ENCODE results near the gene KRT6B. TPM values are rescaled to one million over a fixed set of nuclear protein-coding genes. Genes with fewer than 3 reads are reported as not detected.
"Not testable (repeated sequence)": the region's sequence is repeated elsewhere in the genome, so short reads cannot be mapped to it uniquely, and the experiment has no call there.

KRT6B gene
- total RNA-seq, 4 donors from 2014 or later: not detected

DNA sequence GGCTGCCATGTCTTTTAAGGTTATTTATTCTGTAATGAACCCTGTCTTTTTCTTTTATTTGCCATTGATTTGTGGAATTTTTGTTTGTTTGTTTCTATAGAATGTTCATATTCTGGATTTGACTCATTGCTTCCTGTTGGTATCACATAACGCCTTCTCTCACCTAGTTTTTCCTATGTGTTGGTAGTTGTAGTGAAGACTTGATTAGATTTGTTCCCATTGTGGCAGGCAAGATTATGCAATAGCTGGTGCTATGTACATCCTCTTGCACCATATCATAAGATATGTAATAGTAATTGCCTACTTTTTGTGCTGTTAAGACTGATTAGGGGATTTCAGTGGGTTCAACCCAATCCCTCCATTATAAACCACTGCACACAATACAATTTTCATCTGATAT is 3.9 kb upstream of the KRT6B start:
- Histone ChIP-seq H3K27ac (no peak overlapping the region), H3K4me1 (no peaks in the 10 kb centered on the region), H3K4me3 (no peak overlapping the region), H3K36me3 (no peaks in the 10 kb centered on the region), H3K9me3 (no peaks in the 10 kb centered on the region), H3K27me3 (no peaks in the 10 kb centered on the region)
- TF ChIP-seq, protein P1, sequence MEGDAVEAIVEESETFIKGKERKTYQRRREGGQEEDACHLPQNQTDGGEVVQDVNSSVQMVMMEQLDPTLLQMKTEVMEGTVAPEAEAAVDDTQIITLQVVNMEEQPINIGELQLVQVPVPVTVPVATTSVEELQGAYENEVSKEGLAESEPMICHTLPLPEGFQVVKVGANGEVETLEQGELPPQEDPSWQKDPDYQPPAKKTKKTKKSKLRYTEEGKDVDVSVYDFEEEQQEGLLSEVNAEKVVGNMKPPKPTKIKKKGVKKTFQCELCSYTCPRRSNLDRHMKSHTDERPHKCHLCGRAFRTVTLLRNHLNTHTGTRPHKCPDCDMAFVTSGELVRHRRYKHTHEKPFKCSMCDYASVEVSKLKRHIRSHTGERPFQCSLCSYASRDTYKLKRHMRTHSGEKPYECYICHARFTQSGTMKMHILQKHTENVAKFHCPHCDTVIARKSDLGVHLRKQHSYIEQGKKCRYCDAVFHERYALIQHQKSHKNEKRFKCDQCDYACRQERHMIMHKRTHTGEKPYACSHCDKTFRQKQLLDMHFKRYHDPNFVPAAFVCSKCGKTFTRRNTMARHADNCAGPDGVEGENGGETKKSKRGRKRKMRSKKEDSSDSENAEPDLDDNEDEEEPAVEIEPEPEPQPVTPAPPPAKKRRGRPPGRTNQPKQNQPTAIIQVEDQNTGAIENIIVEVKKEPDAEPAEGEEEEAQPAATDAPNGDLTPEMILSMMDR (IDR thresholded peaks at IDR 0.05): no peak
- no peak for TF ChIP-seq POLR2A (IDR thresholded peaks at IDR 0.05)
- DNase-seq: no peak

DNA sequence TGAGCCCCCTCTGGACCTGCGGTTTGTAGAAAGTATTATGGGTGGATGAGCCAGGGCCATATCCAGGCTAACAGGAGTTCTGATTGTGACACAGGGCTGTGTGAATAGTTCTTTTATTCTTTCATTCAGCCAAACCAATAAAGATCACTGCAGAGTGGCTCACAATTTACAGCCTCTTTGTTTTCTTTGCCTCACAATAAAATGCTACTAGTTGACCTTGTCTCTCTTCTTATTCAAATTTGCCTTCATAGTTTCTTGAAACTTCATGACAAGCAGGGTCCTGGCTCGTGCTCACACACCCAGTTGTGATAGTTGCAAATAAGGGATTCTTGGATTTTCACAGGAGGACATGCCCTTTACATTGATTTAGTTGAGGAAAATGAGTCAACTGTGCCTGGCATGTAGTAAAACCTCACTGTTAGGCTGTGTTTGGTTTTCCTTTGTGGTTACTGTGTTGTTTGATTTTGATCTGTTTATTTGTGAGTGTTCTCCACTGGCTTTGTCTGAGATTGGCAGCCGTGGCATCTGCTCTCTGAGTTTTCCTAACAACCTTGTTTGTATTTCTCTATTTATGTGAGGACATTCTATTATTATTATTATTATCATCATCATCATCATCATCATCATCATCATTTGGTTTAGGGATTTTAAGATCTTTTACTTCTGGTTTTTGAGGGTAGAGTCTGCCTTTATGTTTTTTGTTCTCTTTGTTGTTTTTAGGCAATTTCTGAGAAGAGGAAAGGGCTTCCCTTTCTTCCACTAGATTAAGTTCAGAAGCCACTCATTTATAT is 2.7 kb upstream of the KRT6B start:
- H3K27me3 ChIP-seq: no peaks in the 10 kb centered on the region
- no peaks in the 10 kb centered on the region for H3K36me3 ChIP-seq
- no peak overlapping the region for H3K4me3 ChIP-seq
- H3K9me3 ChIP-seq: no peaks in the 10 kb centered on the region
- no peak overlapping the region for H3K27ac ChIP-seq
- H3K4me1 ChIP-seq: no peaks in the 10 kb centered on the region
- TF ChIP-seq, protein P1 (IDR thresholded peaks at IDR 0.05): no peak
- no peak for TF ChIP-seq POLR2A (IDR thresholded peaks at IDR 0.05)
- DNase-seq: no peak

DNA sequence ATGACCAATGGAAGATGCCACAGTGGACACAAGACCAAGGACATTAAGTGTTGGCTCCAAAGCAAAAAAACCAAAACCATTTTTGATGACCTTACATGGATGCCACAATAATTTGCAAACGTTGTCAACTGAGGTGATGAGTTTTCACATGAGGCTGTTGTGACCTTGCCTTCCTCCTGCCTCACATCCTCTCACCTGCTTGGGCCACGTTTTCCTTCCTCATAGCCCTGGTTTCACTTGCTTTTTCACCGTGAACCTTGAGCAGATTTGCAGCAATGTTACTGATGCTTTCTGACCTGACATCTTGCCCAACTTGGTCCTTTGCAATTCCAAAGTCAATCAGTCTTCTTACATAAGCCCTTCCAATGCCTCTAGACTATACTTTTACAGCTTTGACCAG is 3.7 kb downstream of the KRT6B start:
- H3K4me1 ChIP-seq: no peaks in the 10 kb centered on the region

DNA sequence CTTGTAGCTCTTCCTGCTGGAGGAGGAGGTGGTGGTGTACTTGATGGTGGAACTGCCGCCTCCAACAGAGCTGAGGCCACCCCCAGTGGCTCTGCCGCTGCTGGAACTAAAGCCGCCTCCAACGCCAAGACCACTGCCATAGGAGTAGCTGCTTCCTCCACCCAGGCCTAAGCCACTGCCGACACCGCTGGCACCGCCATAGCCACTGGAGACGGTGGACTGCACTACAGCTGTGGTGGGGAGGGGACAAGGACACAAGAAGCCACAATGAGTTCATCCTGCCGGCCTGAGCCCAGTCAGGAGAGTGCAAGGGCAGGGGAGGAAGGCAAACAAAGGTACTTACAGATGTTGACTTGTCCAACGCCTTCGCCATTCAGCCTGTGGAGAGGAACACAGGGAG is 4.8 kb downstream of the KRT6B start:
- H3K4me1 ChIP-seq, H3K36me3 ChIP-seq, H3K4me3 ChIP-seq, DNase-seq, H3K27ac ChIP-seq, H3K27me3 ChIP-seq, H3K9me3 ChIP-seq: not testable (repeated sequence)

More for the DNA sequence above, 3.7 kb downstream of the KRT6B start:
- TF ChIP-seq POLR2A (IDR thresholded peaks at IDR 0.05): no peak
- TF ChIP-seq, protein P1 (IDR thresholded peaks at IDR 0.05): no peak
- DNase-seq: no peak
- H3K4me3 ChIP-seq: no peak overlapping the region
- H3K27ac ChIP-seq: no peak overlapping the region
- H3K36me3 ChIP-seq: no peaks in the 10 kb centered on the region
- no peaks in the 10 kb centered on the region for H3K27me3 ChIP-seq
- H3K9me3 ChIP-seq: no peaks in the 10 kb centered on the region

DNA sequence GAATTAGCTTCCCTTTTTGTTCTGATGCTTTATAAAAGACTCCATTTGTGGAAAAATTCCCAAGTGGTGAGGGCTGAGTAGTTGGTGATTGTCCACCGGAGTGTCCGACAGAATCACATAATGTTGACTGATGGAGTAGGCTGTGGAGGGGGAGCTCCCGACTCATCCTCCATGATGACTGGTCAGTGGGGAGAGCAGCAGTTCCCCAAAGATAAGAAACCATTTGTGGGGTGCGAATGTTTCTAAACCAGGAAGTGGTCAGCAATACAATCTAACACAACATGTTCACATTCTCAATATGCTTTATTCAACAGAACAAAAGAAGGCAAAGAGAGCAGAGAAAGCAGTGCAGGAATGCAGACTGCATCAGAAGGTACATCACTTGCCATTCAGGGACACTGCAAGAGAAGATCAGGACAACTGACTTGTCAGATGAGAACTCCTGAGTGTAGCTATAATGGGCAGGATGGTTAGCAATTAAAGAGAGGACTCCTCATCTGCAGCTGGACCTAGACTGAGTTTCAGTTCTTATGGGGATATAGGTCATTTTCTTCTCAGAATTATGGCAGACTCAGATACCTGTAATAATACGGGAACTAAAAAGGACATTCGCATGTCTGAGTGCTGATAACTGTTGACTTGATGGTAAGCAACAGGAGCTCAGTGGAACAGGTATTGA is 5.4 kb downstream of the KRT6B start:
- Histone ChIP-seq H3K4me3 (no peak overlapping the region), H3K36me3 (no peaks in the 10 kb centered on the region), H3K4me1 (peaks cover 0 to 3% (median 0%) of the 10 kb centered on the region in 4 donors), H3K27me3 (no peaks in the 10 kb centered on the region), H3K27ac (no peak overlapping the region), H3K9me3 (no peaks in the 10 kb centered on the region)
- TF ChIP-seq, protein P1 (IDR thresholded peaks at IDR 0.05): no peak
- DNase-seq: no peak

DNA sequence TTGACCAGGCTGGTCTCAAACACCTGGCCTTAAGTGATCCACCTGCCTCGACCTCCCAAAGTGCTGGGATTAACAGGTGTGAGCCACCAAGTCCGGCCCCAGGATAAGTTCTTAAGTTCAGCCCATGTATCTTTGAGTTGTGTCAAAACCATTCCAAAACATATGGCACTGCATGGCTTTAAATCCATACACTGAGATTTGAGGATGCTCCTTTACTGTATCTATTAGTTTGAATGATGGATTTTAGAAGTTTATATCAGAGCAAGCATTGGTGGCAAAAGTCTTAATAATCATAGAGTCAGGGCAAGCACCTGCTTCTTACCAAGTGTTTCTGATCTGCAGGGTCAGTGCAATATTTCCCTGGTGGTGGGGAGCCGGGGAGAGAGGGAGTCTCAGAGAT is 6.1 kb downstream of the KRT6B start:
- TF ChIP-seq POLR2A (IDR thresholded peaks at IDR 0.05): no peak
- TF ChIP-seq, protein P1 (IDR thresholded peaks at IDR 0.05): no peak
- DNase-seq: no peak
- Histone ChIP-seq H3K36me3 (no peaks in the 10 kb centered on the region), H3K27me3 (no peaks in the 10 kb centered on the region), H3K9me3 (no peaks in the 10 kb centered on the region), H3K4me1 (peaks cover 0 to 6% (median 0%) of the 10 kb centered on the region in 4 donors), H3K4me3 (no peak overlapping the region), H3K27ac (no peak overlapping the region)

All from Peyer's patch (tissue), 4 donors.